GM18505 (cell line): ENCODE data around the gene DHX29.
"Not testable (repeated sequence)": the region's sequence is repeated elsewhere in the genome, so short reads cannot be mapped to it uniquely, and the experiment has no call there.

Experiments used
- ATAC-seq: cut with Tn5 transposase; IDR thresholded peaks from one replicate; pipeline ENCODE4 v1.9.1; 2021; ENCODE audit not compliant: unreplicated experiment
- POLR2A ChIP-seq: IDR thresholded peaks from 4 replicates; pipeline ENCODE4 v1.6.1; 2011; ENCODE audit warnings: borderline replicate concordance; ENCODE audit not compliant: insufficient read depth, insufficient read length; ENCODE audit errors: extremely low read depth

The DHX29 gene

DNA sequence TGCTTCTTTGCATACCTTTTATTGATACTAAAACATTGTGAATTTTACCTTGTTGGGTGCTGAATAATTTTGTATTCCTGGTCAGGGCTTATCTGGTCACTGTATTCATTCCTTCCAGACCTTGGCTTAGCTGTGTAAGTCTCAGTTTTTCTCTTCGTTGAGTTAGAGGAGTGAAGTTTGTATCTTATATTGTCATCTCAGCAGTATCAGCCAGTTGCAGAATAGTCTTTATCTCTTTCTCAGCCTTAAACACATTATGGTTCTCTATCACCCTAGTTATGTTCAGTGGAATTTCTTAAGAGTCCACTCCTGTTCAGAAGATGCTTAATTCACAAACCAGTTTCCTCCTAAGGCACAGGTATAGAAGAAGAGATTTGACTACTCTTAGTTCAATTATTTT, 25.5 kb upstream of the DHX29 start:
- no peak for TF ChIP-seq POLR2A
- no peak for ATAC-seq

DNA sequence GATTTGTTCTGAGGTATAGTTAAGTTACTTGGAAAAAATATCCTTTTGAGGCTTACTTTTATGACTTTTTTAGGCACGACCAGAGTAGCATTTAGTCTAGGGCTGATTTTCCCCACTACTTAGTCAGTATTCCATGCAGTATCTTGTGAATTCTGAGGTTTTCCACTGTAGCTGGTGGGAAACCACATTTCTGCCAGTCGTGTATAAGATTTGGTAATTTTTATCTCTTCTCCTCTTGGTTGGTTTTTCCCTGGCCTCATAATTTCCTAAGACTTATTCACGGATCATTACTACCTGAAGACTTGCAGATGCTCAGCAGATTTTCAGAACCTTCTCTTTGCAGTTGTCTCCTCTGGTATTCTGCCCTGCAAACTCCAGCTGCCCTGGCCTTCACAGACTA, 23.8 kb upstream of the DHX29 start:
- TF ChIP-seq POLR2A, result no peak
- ATAC-seq, result no peak

DNA sequence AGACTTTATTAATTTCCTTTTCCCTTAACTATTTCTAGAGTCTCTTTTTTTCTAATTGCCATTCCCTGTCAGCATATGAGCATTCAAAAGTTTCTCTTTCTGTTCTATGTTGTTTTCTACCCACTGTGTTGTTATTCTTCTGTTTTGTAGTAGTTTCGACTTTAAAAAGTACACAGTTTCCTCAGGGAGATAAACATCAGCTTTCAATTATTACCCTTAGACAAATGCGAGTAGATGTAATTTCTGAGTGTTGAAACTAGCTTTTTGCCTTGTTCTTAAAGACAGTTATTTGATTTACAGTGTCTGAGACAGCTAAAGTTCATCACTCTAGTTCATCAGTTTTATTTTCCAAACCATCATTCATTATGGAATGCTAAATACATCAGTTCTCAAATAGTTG, 19.8 kb upstream of the DHX29 start:
- no peak for ATAC-seq
- TF ChIP-seq POLR2A, result no peak

DNA sequence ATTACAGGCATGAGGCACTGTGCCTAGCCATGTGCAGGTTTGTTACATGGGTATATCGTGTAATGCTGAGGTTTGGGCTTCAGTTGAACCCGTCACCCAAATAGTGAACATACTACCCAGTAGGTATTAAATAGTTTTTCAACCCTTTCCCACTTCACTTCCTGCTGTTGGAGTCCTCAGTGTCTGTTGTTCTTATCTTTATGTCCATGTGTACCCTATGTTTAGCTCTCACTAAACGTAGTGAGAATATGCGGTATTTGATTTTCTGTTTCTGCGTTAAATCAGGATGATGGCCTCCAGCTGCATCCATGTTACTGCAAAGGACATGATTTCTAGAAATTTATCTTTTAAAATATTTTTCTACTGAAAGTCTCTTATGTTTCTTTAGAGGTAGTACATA, 18.1 kb upstream of the DHX29 start:
- ATAC-seq, result no peak
- no peak for TF ChIP-seq POLR2A

DNA sequence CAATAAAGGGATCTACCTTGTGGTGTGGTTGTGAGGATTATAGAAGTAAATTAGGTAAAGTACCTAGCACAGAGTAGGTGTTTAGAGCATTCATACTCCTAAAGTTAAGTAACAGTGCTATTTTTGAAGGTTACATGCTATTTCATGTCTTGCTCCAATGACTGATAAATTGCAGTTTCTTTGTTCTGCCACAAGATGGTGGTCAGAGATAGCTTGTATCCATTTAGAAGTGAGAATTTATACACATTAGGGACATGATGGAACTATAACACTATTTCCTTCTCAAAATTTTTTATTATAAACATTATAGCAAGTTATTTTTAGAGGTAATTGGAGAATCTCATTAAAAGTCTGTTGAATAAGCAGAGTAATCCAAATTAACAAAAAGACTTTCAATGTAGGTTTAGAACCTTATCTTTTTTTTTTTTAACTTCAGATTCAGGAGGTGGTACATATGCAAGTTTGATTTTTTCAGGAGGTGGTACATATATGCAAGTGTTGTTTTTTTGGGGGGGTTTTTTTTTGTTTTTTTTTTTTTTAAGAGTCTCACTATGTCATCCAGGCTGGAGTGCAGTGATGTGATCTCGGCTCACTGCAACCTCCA, 17.4 kb upstream of the DHX29 start:
- ATAC-seq, result no peak
- TF ChIP-seq POLR2A, result no peak

DNA sequence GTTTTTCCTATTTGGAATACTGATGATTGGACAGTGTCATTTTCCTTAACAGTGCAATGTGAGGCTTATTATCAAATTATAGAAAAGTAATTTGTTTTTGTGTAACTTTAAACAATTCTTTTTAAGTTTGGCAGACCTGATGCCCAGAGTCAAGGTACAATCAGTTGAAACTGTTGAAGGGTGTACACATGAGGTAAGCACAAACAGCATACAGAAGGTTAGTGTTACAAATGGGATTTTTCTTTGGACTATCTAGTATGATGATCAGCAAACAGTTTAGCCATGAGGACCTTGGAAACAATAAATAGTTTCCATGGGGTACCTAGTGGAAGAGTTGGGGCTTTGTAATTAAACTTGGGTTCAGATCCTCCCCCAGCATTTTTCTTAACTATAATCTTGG, 16.5 kb upstream of the DHX29 start:
- no peak for TF ChIP-seq POLR2A
- ATAC-seq, result no peak

DNA sequence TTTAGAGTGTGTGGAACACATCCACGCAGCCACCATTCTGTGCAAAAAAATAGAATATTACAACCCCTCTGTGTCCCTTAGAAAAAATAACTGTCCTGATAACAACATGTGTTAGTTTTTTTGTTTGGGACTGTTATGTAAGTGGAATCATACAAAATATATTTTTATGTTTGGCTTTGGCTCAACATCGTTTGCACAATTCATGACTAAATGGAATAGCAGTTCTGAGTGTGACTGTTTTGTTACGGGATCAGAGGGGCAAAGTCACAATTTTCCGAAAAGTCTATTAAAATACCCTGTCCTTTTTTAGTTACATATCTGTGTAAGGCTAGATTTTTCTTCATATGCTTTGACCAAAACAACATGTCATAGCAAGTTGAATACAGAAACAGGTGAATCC, 13.1 kb upstream of the DHX29 start:
- no peak for TF ChIP-seq POLR2A
- no peak for ATAC-seq

DNA sequence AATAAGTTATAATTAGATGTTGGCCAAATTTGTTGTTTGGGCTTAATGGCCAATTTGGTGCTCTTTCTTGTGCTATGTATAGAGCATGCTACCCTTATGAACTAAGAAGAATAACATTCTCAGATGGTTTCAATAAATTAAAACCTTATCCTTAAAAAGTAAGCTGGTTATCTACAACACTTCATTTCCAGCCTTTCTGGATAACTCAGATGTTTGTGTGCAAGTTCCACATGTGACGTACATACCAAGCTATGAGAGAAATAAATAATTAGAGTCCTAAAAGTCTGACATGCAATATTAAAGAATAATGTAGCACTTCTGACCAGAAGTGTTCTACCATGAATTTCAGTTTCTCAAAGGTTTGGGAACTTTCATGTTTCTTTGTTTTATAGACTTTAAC, 12.0 kb upstream of the DHX29 start:
- ATAC-seq, result no peak
- no peak for TF ChIP-seq POLR2A

DNA sequence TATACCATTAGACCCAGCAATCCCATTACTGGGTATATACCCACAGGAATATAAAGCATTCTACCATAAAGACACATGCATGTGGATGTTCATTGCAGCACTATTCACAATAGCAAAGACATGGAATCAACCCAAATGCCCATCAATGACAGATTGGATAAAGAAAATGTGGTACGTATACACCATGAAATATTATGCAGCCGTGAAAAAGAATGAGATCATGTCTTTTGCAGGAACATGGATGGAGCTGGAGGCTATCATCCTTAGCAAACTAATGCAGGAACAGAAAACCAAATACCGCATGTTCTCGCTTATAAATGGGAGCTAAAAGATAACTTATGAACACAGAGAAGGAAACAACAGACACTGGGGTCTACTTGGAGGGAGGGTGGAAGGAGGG, 10.7 kb upstream of the DHX29 start:
- ATAC-seq, result not testable (repeated sequence)

DNA sequence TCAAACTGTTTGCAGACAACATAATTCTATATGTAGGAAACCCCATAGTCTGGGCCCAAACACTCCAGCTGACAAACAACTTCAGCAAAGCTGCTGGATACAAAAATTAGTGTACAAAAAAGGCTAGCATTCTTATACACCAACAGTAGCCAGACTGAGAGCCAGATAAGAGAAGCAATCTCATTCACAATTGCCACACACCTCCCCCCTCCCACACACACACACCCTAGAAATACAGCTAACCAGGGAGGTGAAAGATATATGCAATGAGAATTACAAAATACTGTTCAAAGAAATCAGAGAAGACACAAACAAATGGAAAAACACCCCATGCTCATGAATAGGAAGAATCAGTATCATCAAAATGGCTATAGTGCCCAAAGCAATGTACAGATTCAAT, 9.3 kb upstream of the DHX29 start:
- TF ChIP-seq POLR2A, result no peak
- no peak for ATAC-seq

DNA sequence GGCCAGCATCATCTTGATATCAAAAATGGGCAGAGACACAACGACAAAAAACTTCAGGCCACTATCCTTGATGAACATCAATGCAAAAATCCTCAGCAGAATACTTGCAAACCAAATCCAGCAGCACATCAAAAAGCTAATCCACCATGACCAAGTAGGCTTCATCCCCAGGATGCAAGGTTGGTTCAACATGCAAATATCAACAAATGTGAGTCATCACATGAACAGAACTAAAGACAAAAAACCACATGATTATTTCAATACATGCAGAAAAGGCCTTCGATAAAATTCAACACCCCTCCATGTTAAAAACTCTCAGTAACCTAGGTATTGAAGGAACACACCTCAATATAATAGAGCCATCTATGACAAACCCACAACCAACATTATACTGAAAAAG, 8.8 kb upstream of the DHX29 start:
- TF ChIP-seq POLR2A, result no peak
- no peak for ATAC-seq

DNA sequence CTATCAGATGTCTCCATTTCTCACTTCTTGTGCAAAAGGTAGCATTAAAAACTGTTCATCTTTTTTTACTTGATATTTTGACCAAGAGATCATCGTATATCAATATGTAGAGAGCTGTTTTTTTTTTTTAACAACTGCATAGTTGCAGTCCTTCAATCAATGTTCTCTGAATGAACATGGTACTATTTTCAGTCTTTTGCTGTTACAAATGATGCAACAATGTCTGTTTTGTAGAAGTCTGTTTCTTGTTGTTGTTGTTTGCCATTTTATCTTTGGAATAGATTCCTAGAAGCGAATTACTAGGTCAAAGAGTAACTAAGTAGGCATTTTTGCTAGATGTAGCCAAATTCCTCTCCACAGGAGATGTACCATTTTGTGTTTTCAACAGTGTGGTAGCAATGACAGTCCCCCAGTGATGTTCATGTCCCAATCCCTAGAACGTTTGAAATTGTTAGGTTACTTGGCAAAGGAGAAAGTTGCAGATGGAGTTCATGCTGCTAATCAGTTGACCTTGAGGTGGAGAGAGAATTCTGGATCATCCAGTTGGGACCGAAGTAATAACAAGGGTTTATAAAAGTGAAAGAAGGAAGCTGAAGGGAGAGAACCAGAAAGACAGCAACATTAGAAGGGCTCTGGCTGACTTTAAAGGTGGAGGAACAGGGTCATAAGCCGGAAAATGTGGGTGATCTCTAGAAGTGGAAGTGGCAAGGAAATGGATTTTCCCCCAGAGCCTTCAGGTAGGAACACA, 6.5 kb upstream of the DHX29 start:
- no peak for ATAC-seq
- no peak for TF ChIP-seq POLR2A

DNA sequence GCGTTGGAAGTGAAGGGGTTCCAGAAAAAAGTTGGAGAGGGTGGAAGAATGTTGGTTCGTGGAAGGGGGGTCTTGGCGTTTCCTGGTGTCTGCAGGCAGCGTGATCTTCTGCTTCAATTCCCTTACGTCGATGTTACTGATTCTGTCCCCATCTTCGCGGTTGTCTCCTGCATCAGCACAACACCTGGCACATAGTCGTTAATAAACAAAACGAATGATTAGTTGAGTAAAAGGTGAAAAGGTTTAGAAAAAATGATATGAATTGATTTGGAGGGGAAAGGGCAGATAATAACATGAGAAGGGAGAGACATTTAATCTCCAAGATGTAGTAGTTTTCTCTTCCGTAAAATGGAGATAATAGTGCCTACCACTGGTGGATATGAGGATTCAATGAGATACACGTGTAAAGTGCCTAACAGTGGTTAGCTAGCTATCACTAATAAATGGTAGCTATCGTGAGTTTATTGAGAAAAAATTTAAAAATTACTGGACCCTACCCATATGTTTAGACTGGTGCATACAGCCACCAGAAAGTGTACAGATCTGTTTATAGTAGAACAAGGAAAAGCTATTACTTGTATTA, 851 bp upstream of the DHX29 start:
- TF ChIP-seq POLR2A, result no peak
- ATAC-seq, result peak; percentile 8

DNA sequence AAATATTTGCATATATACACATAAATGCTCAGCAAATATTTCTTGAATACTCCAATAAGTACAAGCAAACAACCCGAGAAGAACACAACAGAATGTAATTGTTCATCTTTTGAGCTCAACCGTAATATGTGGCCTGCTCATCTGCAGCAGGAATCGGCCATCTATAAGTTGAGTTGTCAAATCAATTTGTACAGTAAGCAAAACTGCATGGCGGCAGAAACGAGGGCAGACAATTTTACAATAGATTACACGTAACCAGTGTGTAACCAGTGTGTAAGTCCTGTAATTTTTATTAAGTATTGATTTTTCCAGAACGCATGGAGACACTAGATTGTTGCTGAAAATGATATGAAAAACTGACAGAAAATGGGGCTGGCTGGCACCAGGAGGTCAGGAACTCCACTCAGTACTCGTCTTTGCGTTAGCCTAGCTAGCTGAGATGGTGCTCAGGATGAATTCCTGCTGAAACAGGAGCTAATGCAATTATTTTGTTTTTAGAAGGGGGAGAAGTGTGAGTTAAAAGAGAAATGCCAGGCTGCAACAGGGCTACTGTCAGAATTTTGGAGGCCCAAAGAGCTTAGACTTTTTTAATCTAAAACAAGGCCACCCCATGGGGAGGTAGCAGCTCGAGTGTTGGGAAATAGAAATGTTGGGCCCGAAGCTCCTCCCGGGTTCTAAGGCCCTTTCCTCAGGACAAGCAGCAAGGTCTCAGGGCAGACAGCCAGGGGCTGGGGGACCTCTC, 682 bp downstream of the DHX29 start:
- ATAC-seq, result peak; percentile 12
- no peak for TF ChIP-seq POLR2A
